ENCODE measurements around the gene UNC5CL. TPM values are rescaled to one million over a fixed set of nuclear protein-coding genes. Genes with fewer than 3 reads are reported as not detected.

The UNC5CL gene
- total and polyA plus RNA-seq, 4 donors, result 1.6 to 4.0 (median 2.1) TPM

DNA sequence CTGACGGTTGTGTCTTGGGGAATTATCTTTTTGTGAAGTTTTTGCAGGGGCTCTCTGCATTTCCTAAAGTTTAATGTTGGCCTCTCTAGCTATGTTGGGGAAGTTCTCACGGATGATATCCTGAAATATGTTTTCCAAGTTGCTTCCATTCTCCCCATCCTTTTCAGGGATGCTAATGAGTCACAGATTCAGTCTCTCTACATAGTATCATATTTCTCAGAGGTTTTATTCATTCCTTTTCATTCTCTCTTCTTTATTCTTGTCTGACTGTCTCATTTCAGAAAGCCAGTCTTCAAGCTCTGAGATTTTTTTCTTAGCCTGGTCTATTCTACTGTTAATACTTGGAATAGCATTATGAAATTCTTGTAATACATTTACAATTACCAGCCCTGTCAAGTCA, 61.3 kb downstream of the UNC5CL start:
- Histone ChIP-seq H3K9me3 (ENCODE audit: control insufficient read depth in 4 of 4, insufficient read depth in 3 of 4, low read length in 3 of 4) (peaks cover 0 to 5% (median 0%) of the 10 kb centered on the region in 4 donors), H3K4me1 (ENCODE audit: control insufficient read depth in 5 of 5, insufficient read depth in 5 of 5, low read length in 5 of 5) (no peaks in the 10 kb centered on the region), H3K36me3 (ENCODE audit: control insufficient read depth in 4 of 4, insufficient read depth in 4 of 4, low read length in 4 of 4) (no peaks in the 10 kb centered on the region), H3K27me3 (ENCODE audit: control insufficient read depth in 3 of 3, insufficient read depth in 3 of 3, low read length in 2 of 3) (no peaks in the 10 kb centered on the region), H3K27ac (ENCODE audit: low read depth in 1 of 2, low read length in 1 of 2) (no peak overlapping the region), H3K9ac (ENCODE audit: insufficient read depth in 1 of 2, low read length in 2 of 2) (no peak overlapping the region), H3K4me3 (no peak overlapping the region)
- 81 to 100% methylated on average over 2 of the region's 2 CpGs for WGBS, 2 donors
- no peak for ATAC-seq (ENCODE audit: insufficient read depth, low FRiP score)
- TF ChIP-seq, protein P1, sequence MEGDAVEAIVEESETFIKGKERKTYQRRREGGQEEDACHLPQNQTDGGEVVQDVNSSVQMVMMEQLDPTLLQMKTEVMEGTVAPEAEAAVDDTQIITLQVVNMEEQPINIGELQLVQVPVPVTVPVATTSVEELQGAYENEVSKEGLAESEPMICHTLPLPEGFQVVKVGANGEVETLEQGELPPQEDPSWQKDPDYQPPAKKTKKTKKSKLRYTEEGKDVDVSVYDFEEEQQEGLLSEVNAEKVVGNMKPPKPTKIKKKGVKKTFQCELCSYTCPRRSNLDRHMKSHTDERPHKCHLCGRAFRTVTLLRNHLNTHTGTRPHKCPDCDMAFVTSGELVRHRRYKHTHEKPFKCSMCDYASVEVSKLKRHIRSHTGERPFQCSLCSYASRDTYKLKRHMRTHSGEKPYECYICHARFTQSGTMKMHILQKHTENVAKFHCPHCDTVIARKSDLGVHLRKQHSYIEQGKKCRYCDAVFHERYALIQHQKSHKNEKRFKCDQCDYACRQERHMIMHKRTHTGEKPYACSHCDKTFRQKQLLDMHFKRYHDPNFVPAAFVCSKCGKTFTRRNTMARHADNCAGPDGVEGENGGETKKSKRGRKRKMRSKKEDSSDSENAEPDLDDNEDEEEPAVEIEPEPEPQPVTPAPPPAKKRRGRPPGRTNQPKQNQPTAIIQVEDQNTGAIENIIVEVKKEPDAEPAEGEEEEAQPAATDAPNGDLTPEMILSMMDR (IDR thresholded peaks at IDR 0.05; ENCODE audit: control extremely low read depth, extremely low read depth), result no peak
- DNase-seq, result no peak

DNA sequence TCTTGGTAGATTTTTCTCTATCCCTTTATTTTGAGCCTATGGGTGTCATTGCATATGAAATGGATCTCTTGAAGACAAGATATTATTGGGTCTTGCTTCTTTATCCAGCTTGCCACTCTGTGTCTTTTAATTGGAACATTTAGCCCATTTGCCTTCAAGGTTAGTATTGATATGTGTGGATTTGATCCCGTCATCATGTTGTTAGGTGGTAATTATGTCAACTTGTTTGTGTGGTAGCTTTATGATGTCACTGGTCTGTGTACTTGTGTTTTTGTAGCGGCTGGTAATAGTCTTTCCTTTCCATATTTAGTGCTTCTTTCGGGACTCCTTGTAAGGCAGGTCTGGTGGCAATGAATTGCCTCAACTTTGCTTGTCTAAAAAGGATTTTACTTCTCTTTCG, 61.9 kb downstream of the UNC5CL start:
- H3K27ac ChIP-seq (ENCODE audit: low read depth in 1 of 2, low read length in 1 of 2), result no peak overlapping the region
- DNase-seq, result no peak
- no peak overlapping the region for H3K9ac ChIP-seq (ENCODE audit: insufficient read depth in 1 of 2, low read length in 2 of 2)
- TF ChIP-seq, protein P1 (IDR thresholded peaks at IDR 0.05; ENCODE audit: control extremely low read depth, extremely low read depth), result no peak
- 95% methylated on average over 4 of the region's 4 CpGs for WGBS, 2 donors
- no peak for ATAC-seq (ENCODE audit: insufficient read depth, low FRiP score)
- no peaks in the 10 kb centered on the region for H3K36me3 ChIP-seq (ENCODE audit: control insufficient read depth in 4 of 4, insufficient read depth in 4 of 4, low read length in 4 of 4)
- H3K9me3 ChIP-seq (ENCODE audit: control insufficient read depth in 4 of 4, insufficient read depth in 3 of 4, low read length in 3 of 4), result peaks cover 0 to 5% (median 0%) of the 10 kb centered on the region in 4 donors
- H3K4me3 ChIP-seq, result no peak overlapping the region
- no peaks in the 10 kb centered on the region for H3K27me3 ChIP-seq (ENCODE audit: control insufficient read depth in 3 of 3, insufficient read depth in 3 of 3, low read length in 2 of 3)
- no peaks in the 10 kb centered on the region for H3K4me1 ChIP-seq (ENCODE audit: control insufficient read depth in 5 of 5, insufficient read depth in 5 of 5, low read length in 5 of 5)

Other genes starting within 250 kb of the UNC5CL start
- gene TSPO2, start 3.2 kb upstream of the UNC5CL start, total RNA-seq, result under 1 TPM in 1 of 2 donors, not detected in 1; 0.57 TPM
- gene TSPO2, start 3.2 kb upstream of the UNC5CL start, polyA plus RNA-seq, result under 1 TPM in 1 of 2 donors, not detected in 1; 0.07 TPM
- under 1 TPM; 0.34 to 0.51 TPM for gene APOBEC2, start 14.0 kb upstream of the UNC5CL start, total RNA-seq
- under 1 TPM; 0.10 to 0.40 TPM for gene APOBEC2, start 14.0 kb upstream of the UNC5CL start, polyA plus RNA-seq
- 10 to 100 TPM; 22.2 to 27.0 TPM for gene OARD1, start 33.1 kb upstream of the UNC5CL start, total RNA-seq
- gene OARD1, start 33.1 kb upstream of the UNC5CL start, polyA plus RNA-seq, result 10 to 100 TPM; 22.4 to 26.2 TPM
- gene NFYA, start 33.8 kb upstream of the UNC5CL start, total RNA-seq, result 10 to 100 TPM; 17.8 to 38.0 TPM
- 10 to 100 TPM in 1 of 2 donors, 1 to 10 TPM in 1; 5.9 to 15.5 TPM for gene NFYA, start 33.8 kb upstream of the UNC5CL start, polyA plus RNA-seq
- gene TREML1, start 115.1 kb upstream of the UNC5CL start, total RNA-seq, result 1 to 10 TPM; 1.2 TPM
- 1 to 10 TPM; 1.2 to 2.2 TPM for gene TREML1, start 115.1 kb upstream of the UNC5CL start, polyA plus RNA-seq
- 10 to 100 TPM in 1 of 2 donors, 1 to 10 TPM in 1; 1.6 to 10.7 TPM for gene TREM2, start 123.9 kb upstream of the UNC5CL start, total RNA-seq
- 10 to 100 TPM in 1 of 2 donors, 1 to 10 TPM in 1; 7.4 to 48.0 TPM for gene TREM2, start 123.9 kb upstream of the UNC5CL start, polyA plus RNA-seq
- 1 to 10 TPM in 1 of 2 donors, under 1 TPM in 1; 0.65 to 1.4 TPM for gene TREML2, start 161.9 kb upstream of the UNC5CL start, total RNA-seq
- gene TREML2, start 161.9 kb upstream of the UNC5CL start, polyA plus RNA-seq, result 1 to 10 TPM in 1 of 2 donors, under 1 TPM in 1; 0.06 to 4.4 TPM
- gene TREML4, start 189.1 kb upstream of the UNC5CL start, total RNA-seq, result 1 to 10 TPM in 1 of 2 donors, not detected in 1; 1.3 TPM
- gene TREML4, start 189.1 kb upstream of the UNC5CL start, polyA plus RNA-seq, result 1 to 10 TPM in 1 of 2 donors, not detected in 1; 5.8 TPM
- gene TREM1, start 247.5 kb upstream of the UNC5CL start, total RNA-seq, result 100 to 1,000 TPM in 1 of 2 donors, 10 to 100 TPM in 1; 17.4 to 110 TPM
- 100 to 1,000 TPM in 1 of 2 donors, 10 to 100 TPM in 1; 54.7 to 112 TPM for gene TREM1, start 247.5 kb upstream of the UNC5CL start, polyA plus RNA-seq